GM19035 (cell line): Measurements from ENCODE around the gene DUXA.
A peak's percentile ranks its signal among the peaks of the same experiment; 100 is the strongest.
"Not testable (repeated sequence)": the region's sequence is repeated elsewhere in the genome, so short reads cannot be mapped to it uniquely, and the experiment has no call there.

Experiments used
- ATAC-seq: cut with Tn5 transposase; IDR thresholded peaks from one replicate; pipeline ENCODE4 v1.9.1; 2021; ENCODE audit not compliant: unreplicated experiment

The DUXA gene

DNA sequence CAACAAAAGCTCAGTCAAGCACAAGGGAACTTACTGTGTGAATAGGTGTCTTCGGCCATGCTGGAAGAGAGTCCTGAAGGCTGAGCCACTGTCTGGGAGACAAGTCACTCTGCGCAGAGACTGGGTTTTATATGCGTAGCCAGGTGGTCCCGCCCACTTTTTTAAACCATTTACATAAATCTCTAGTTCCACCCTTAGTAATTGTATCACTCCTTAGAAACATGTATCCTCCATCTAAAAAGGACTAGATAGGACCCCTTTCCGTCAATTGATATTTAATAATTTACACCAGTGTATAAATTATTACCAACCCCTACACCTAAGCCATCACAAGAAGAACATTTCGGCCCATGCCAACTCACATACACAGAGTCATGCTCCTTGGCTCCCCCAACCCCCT is at the start of gene DUXA:
Gene DUXA, minus strand, starts transcription at position 101 of the 400 bp plus-strand sequence. Its CDS starts 42 bp downstream, at position 59.
- ATAC-seq: no peak

DNA sequence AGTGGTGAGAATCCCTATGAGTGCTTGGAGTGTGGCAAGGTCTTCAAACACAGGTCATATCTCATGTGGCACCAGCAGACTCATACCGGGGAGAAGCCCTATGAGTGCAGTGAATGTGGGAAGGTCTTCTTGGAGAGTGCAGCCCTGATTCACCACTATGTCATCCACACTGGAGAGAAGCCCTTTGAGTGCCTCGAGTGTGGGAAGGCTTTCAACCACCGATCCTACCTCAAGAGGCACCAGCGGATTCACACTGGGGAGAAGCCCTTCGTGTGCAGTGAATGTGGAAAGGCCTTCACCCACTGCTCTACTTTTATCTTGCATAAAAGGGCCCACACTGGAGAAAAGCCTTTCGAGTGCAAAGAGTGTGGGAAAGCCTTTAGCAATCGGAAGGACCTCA is 44.8 kb upstream of the DUXA start:
- ATAC-seq: no peak

DNA sequence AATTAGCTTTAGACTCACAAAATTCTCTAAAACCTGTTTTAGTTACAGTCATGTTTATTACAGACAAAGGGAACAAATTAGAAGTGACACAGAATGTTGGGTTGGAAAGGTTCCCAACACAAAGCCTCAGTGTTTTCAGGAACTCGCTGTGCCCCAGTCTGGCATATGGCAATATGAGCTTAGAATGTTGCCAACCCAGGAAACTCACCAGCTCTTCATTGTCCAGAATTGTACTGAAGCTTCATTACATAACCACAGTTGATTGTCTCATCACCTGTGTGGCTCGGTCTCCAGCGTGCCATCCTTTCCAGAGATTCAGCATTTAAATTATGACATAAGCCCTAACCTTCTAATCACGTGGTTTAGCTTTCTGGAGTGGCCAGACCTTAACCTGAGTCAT is 43.1 kb upstream of the DUXA start:
- no peak for ATAC-seq

DNA sequence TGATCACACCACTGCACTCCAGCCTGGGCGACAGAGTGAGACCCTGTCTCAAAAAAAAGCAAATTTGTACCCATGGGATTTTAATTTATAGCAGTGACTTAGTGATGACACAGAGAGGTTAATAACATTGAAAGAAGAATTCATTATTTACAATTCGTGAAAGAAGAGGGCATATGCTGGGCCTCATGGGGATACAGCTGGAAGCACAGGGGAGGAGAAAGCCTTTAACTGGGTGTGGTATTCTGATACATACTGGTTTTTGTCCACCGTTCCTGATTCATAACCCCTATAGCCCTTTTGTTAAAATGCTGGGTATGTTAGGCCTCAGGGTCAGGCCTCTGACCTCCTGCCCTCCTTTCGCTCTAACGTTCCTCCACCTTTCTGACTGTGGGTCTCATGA is 34.9 kb upstream of the DUXA start:
- no peak for ATAC-seq

DNA sequence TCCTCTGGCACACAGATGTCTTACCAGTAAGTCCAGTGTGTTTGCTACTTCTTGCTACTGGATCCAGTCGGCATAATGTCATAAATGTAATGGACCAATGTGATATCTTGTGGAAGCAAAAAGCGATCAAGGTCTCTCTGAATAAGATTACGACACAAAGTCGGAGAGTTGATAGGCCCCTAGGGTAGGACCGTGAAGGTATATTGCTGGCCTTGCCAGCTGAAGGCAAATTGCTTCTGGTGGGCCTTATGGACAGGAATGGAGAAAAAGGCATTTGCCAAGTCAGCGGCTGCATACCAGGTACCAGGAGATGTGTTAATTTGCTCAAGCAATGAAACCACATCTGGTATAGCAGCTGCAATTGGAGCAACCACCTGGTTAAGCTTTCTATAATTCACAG is 30.6 kb upstream of the DUXA start:
- not testable (repeated sequence) for ATAC-seq

DNA sequence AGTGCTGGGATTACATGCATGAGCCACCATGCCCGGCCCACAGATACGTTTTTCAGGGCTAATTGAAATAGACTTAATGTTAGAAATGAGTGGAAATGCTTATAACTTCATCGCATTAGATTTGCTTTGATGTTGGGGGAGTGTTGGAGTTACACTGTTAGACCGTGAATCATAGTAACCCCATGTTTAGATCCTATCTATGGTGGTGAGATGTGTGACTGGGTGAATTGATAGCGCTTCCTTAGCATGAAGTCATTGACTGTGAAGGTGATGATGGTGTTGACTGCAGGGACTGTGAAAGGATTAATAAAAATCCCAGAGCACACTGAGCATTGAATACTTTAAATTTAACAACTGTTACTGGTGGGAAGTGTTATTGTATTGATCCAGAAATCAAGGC is 25.7 kb upstream of the DUXA start:
- no peak for ATAC-seq

DNA sequence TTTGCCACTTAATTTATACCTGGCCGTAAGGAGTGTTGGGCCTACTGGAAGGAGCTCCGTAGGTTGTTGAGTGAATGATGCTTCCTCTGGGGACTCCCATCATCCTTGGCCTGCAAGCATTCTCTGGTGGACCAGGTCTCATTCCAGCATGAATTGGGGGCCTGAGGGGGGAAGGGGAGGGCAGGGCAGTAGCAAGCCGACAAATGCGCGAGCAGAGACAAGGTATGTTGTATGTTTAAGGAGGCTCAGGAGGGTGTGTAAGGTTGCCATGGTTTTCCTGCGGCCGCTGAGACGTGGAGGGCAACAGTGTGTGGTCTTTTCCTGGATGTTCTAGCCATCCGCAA is 24.8 kb upstream of the DUXA start:
- ATAC-seq: no peak

DNA sequence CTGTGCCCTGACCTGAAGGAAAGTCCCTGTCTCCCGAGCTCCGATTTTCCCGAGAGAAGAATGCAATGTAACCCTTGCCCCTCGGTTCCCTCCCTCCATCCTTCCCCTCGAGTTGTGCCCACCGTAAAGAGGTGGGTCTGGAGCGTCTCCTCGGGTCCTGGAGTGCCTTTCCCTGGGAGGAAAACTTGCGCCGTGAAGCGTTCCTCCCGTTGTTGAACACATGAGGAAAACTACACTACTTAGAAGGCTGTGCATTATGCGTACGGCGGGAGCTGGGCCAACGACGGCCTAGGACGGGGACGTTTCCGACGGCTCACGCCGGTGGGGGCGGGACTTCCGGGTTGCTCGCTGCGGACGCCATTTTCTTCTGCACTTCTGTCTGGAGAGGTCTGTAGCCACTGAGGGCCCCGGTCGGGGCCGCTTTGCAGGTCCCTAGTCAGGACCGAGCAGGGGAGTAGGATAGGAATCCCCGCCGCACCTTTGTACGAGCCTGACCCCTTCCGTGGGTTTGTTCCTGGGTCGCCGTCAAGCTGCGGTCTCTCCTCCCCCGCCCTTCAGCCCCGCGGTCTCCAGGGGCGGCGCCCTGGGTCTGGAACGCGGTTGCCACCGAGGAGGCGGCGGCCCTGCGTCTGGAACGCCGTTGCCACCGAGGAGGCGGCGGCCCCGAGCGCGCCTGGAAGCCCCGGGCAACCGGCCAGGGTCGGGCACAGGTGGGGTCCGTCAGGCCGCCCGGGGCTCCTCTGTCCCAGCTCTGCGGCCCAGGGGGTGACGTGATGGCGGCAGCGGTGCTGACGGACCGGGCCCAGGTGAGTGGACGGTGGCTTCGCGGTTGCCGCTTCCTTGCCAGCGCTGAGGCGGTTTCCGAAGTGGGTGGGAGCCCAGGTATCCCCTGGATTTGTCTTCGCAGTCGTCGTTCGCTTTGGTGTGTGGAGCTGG is 24.1 kb upstream of the DUXA start, which contains the start of gene ZNF264:
Gene ZNF264, plus strand, starts transcription at position 360 of the 936 bp plus-strand sequence. Its CDS starts 414 bp downstream, at position 774.
- peak; percentile 96 for ATAC-seq

DNA sequence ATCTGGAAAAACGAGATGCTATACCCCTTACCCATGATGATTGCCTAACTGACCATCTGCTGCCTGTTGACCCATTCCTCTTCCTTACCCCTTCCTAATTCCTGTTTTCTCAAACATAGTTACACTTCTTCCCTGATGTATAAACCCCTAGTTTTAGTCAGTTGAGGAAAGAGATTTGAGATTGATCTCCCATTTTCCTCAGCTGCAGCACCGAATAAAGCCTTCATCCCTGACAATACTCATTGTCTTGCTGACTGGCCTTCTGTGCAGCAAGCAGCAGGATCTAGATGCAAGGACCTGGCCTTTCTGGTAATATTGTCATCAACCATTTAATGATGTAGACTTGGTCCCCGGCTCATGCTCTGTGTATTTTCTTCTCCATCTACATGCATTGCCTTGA is 23.0 kb upstream of the DUXA start:
- ATAC-seq: no peak

DNA sequence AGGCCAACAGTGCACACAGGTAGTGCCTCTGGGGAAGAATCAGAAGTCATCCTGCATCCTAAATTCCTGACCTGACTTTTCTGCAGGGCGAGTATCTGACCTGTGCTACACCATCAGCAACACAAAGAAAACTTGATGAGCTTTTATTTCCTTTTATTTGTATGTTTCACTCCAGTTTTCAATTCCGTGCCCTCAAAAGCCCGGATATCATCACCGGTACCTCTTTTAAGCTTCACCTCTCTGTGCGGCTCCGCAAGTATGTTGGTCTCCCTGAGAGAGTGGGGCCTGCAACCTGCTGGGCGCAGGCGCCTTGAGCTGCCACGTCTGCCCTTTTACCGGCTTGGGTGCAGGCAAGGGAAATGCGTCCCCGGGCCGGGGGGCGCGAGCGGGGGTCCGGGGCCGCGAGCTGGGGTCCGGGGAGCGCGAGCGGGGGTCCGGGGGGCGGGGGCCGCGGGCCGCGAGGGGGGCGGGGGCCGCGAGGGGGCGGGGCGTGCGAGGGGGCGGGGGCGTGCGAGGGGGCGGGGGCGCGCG is 4.3 kb upstream of the DUXA start:
- no peak for ATAC-seq

DNA sequence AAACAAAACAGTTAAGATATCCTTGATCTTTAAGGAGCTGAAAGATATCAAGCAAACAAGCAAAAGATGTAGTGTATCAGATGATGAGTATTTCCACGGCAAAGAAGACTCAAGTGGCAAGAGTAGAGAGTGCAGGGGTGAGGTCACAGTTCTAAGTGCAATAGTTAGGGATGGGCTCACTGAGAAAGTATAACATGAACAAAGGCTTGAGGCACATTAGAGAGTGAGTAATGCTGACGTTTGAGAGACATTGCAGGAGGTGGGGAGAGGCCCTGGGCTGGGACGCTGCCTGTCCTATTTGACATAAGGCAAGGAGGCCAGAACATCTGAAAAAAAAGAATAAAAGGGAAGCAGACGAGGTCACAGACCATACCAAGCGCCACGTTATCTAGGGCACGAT is 1.4 kb downstream of the DUXA start:
- no peak for ATAC-seq

DNA sequence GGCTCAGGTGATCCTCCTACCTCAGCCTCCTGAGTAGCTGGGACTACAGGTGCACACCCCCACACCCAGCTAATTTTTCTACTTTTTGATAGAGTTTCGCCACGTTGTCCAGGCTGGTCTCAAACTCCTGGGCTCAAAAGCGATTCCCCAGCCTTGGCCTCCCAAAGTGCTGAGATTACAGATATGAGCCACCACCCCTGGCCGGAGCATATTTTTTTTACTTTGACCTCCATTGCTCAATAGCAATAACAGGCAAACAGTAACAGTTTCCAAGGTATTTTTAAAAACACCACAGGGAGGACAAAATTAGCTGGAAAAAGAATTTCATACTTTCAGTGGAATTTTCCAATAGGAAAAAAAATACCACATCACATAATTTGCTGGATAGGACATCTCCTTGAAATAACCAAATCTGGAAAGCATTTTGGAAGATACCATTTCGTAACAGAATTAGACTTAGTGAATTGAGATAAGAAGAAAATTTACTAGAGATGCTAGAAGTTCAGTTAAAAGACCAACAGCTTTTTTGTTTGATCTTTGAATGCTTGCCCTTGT is 5.2 kb downstream of the DUXA start:
- ATAC-seq: no peak

DNA sequence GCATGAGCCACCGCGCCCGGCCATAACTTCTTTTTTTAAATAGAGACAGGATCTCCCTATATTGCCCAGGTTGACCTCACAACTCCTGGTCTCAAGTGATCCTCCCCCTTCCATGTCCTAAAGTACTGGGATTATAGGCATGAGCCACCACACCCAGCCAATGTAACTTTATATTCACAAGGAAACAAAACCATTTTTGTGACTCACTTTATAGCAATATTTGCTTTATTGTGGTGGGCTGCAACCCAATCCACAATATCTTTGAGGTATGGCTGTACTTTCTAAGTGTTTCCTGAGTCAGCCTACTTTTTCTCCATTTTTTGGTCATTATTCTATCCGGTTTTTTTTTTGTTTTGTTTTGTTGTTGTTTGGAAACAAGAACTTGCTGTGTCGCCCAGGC is 14.4 kb downstream of the DUXA start:
- ATAC-seq: no peak

DNA sequence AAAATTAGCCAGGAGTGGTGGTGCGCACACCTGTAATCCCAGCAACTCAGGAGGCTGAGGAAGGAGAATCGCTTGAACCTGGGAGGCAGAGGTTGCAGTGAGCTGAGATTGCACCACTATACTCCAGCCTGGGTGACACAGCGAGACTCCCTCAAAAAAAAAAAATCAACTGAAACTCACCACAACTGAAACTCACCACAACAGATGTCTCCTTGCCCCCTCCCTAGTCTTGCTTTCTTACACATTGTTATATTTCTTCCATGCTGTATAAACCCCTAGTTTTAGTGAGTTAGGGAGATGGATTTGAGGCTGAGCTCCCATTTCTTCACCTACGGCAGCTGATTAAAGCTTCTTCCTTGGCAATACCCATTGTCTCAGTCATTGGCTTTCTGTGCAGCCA is 25.6 kb downstream of the DUXA start:
- no peak for ATAC-seq

DNA sequence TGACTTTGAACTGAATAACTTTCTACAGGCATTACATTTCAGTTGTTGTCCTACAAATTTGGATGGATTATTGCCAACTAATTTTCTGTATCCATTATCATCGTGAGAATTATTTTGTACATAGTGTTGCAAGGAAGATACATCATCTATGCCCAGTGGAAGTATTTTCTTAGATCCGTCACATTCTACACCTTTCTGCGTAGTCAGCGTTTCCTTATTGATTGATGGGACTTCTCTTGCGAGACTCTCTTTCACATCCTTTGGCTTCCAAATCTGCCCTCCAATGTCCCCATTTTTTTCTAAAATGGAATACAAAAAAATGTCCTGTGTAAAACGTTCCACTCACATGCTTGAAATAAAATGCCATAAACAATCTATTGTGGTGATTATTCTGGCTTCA is 31.5 kb downstream of the DUXA start:
- no peak for ATAC-seq

DNA sequence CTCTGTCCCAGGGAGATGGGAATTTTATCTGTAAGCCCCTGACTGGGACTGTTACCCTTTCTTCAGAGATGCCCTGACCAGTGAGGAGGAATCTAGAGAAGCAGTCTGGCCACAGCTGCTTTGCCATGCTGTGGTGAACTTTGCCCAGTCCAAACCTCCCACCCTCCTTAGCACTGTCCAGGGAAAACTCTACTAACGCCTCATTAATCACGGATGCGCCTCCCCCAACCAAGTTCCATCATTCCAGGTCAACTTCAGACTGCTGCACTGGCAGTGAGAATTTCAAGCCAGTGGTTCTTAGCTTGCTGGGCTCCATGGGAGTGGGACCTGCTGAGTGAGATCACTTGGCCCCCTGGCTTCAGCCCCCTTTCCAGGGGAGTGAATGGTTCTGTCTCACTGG is 39.9 kb downstream of the DUXA start:
- not testable (repeated sequence) for ATAC-seq

DNA sequence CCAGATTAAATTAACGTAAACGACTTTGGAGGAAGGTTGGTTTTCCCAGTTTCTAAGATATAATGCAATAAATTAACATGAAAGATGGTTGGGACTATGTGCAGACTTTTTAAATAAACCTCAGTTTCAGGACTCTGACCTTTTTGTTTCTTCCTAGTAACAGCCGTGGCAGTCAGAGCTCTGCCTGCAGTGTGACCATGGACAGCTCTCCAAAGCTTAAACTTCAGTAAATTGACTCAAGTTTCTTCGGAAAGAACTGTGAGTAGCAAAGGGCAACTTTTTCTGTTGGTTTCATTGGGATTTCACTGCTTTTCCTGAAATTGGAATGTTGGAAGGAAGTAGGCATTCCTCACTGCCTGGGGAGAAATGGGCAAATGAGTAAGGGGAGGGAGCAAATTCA is 43.4 kb downstream of the DUXA start:
- ATAC-seq: no peak

DNA sequence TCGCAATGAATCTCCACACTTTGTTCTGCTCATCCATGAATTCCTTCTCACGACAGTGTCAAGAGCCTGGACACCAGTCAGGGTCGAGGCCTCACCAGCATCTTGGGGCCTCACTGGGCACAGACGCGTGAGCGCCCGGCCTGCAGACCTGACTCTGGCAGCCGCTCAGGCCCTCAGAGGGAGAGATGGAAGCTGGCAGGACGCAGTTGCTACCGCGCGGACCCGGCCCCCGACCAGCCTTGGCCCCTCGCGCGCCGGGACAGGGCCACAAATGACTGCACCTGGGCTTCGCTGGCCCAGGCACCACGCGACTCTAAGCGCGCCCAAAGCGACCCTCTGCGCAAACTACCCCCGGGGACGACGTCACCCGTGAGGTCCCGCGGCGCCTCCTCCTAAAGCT is 48.4 kb downstream of the DUXA start:
- ATAC-seq: no peak

DNA sequence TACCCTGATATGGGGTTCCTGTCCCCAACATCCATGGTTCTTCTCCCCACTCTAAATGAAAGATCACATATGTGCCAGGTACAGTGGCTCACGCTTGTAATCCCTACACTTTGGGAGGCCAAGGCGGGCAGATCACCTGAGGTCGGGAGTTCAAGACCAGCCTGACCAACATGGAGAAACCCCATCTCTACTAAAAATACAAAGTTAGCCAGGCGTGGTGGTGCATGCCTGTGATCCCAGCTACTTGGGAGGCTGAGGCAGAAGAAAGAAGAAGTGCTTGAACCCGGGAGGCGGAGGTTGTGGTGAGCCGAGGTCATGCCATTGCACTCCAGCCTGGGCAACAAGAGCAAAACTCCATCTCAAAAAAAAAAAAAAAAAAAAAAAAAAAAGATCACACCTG is 53.8 kb downstream of the DUXA start:
- ATAC-seq: not testable (repeated sequence)

DNA sequence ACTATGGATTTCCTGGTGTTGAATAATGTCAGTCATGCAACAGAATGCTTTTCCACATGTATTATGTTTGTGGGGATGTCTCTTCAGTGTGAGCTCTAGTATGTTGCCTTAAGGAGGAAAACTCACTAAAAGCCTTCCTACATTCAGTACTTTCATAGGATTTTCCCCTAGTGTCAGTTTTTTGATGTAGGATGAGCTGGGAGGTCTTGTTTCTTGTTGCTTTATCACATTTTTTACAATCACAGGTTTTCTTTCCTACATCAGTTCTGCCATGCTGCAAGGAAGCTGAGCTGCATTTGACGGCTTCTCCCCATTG is 56.0 kb downstream of the DUXA start:
- no peak for ATAC-seq

DNA sequence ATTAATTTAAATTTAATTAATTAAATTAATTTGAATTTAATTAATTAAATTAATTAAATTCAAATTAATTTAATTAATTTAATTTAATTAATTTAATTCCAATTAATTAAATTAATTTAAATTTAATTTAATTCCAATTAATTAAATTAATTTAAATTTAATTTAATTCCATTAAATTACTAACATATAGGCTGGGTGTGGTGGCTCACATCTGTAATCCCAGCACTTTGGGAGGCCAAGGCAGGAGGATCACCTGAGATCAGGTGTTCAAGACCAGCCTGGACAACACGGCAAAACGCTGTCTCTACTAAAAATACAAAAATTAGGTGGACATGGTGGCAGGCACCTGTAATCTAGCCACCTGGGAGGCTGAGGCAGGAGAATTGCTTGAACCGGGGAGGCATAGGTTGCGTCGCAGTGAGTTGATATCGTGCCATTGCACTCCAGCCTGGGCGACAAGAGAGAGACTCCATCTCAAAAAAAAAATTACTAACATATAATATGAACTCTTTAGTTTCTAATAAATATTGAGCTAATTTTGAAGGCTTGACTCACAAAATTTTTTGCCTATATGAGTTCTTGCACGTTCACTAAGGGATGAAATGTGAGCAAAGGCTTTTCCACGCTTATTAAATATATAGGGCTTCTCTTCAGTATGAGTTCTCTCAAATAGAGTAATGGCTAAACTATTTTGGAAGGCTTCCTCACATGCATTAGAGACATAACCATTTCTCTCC is 56.5 kb downstream of the DUXA start:
- ATAC-seq: no peak

DNA sequence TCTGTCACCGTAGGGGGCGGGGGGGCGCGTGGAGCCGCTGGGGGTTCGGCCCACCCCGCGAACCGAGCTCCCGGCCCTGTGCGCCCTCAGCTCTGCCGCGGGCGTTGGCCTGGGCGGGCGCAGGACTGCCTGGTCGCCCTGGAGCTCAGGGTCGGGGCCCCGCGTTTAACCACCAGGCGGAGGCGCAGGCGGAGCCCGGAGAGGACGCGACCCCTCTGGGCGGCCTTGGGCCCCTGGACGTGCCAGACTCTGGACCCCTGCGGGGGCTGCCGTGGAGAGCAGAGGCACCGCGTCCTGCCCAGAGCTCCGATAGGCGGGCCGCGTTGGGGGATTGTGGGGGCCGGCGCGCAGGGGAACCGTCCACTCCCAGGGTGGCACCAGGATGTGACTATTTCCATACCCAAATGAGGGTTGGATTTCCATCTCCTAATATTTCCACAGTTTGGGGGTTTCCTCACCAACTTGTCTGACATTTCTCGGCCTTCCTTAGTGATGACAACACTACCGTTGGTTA is 60.5 kb downstream of the DUXA start:
- ATAC-seq: no peak
